ENCODE data around the gene C1orf167. TPM values are rescaled to one million over a fixed set of nuclear protein-coding genes. Genes with fewer than 3 reads are reported as not detected.

C1orf167 gene
- total and polyA plus RNA-seq, 10 of the 15 experiments (the other 5 are each of a cell fraction or from before 2014, with no cell fraction given): 0.17 to 0.31 TPM; not detected in 8

- ChIA-PET POLR2A (no interaction called here), CTCF (no interaction called here), SMC1A (ENCODE audit: uncharacterized antibody, unreplicated experiment) (no interaction called here), RAD21 (ENCODE audit: unreplicated experiment) (no interaction called here)
- in situ Hi-C loops (cut with MboI): no loop called here
- DNase-seq (ENCODE audit: low read depth, low spot score) (no peak), ATAC-seq (no peak), FAIRE-seq (no peak)
- Histone ChIP-seq H3K4me3 (no peak overlapping the region), H3K27me3 (replicated peaks in 1 of 2; ENCODE audit: control insufficient read depth in 2 of 2, insufficient read depth in 2 of 2, low read length in 1 of 2) (no peaks in the 10 kb centered on the region), H3K4me1 (ENCODE audit: control insufficient read depth, insufficient read depth, low read length) (0 out of 2 replicates have a peak, but pooled peaks cover 4% of the 10 kb centered on the region), H3K79me2 (ENCODE audit: control insufficient read depth, insufficient read depth, low read length) (no peaks in the 10 kb centered on the region), H3K36me3 (ENCODE audit: control insufficient read depth in 2 of 2, insufficient read depth in 2 of 2, low read length in 1 of 2) (no peaks in the 10 kb centered on the region), H3K27ac (ENCODE audit: control insufficient read depth, insufficient read depth) (no peak overlapping the region), H4K20me1 (ENCODE audit: control insufficient read depth, insufficient read depth) (no peaks in the 10 kb centered on the region), H3K9me3 (replicated peaks; ENCODE audit: control insufficient read depth, insufficient read depth, low read length) (no peaks in the 10 kb centered on the region), H3K4me2 (ENCODE audit: control insufficient read depth, insufficient read depth) (no peak overlapping the region), H2AFZ (ENCODE audit: control insufficient read depth, low read depth, low read length) (no peak overlapping the region), H3K9ac (ENCODE audit: control insufficient read depth, insufficient read depth, low read length) (no peak overlapping the region)
- TF ChIP-seq IKZF2 (IDR thresholded peaks at IDR 0.05) (no peak), BCL11A (IDR thresholded peaks at IDR 0.05; ENCODE audit: low read depth, low read length) (no peak), ASH2L (IDR thresholded peaks at IDR 0.05; ENCODE audit: borderline replicate concordance, low read depth) (no peak), ZNF687 (IDR thresholded peaks at IDR 0.05) (no peak), EED (IDR thresholded peaks at IDR 0.05; ENCODE audit: low read depth) (no peak), BCL3 (IDR thresholded peaks at IDR 0.05; ENCODE audit: borderline replicate concordance, insufficient read depth, low read depth, low read length, poor library complexity, severe bottlenecking) (no peak), USF1 (IDR thresholded peaks at IDR 0.05; ENCODE audit: borderline replicate concordance, extremely low read length, insufficient read depth, low read depth, low read length) (no peak), IRF5 (IDR thresholded peaks at IDR 0.05; ENCODE audit: borderline replicate concordance) (no peak), PRDM15 (CRISPR knock-in tag; IDR thresholded peaks at IDR 0.05) (no peak)
- no TSS peak for BruUV-seq (replicated peaks)
- 87% methylated on average over 20 of the region's 20 CpGs for WGBS (ENCODE audit: insufficient coverage, insufficient replicate concordance, low lambda C conversion rate, missing lambda C conversion rate)
- intact Hi-C loops (cut with micrococcal nuclease; ENCODE audit: unreplicated experiment): no loop called here
These were observed 15.1 kb upstream of the C1orf167 start for GRCh38 chr1:11746795-11747487.
